PFSK-1 (cell line): ENCODE measurements around the gene SLC38A11.

Source experiments
- FOXP2 ChIP-seq: optimal IDR thresholded peaks from 2 replicates; pipeline ENCODE3; 2011; ENCODE audit warnings: borderline replicate concordance, control low read depth, inconsistent platforms; ENCODE audit not compliant: insufficient read depth; ENCODE audit errors: extremely low read length, extremely low read depth
- POLR2AphosphoS5 ChIP-seq: IDR thresholded peaks from 2 replicates; pipeline ENCODE4 v1.6.1; 2012; ENCODE audit warnings: low read depth, mild to moderate bottlenecking, control low read depth, low read length, moderate library complexity
- REST ChIP-seq, 2 experiments: IDR thresholded peaks; 2 replicates each; pipeline versions ENCODE4 v1.6.1 to v1.8.0; 2011 to 2012; ENCODE audit warnings: low read depth in 2 of 2, low read length in 2 of 2, control low read depth in 1 of 2, inconsistent platforms in 1 of 2, mild to moderate bottlenecking in 1 of 2, moderate library complexity in 1 of 2; ENCODE audit not compliant: insufficient read depth in 1 of 2
- SIN3A ChIP-seq: IDR thresholded peaks from 2 replicates; pipeline ENCODE4 v1.6.1; 2012; ENCODE audit warnings: mild to moderate bottlenecking, low read length, moderate library complexity, borderline replicate concordance; ENCODE audit not compliant: insufficient read depth
- TAF1 ChIP-seq: IDR thresholded peaks from 2 replicates; pipeline ENCODE4 v1.6.1; 2012; ENCODE audit warnings: low read length, control low read depth, borderline replicate concordance; ENCODE audit not compliant: insufficient read depth

SLC38A11 gene

GRCh38 chr2:164847291-164847690 lies 108.0 kb downstream of the SLC38A11 start:
- TF ChIP-seq TAF1 (no peak), REST (IDR thresholded peaks at IDR 0.05; ENCODE audit: insufficient read depth in 1 of 2, low read depth in 2 of 2, low read length in 2 of 2) (no peak), FOXP2 (no peak), POLR2AphosphoS5 (no peak)

- TF ChIP-seq SIN3A (no peak), TAF1 (no peak), POLR2AphosphoS5 (no peak), REST (IDR thresholded peaks at IDR 0.05; ENCODE audit: insufficient read depth in 1 of 2, low read depth in 2 of 2, low read length in 2 of 2) (no peak), FOXP2 (no peak)
Measured at GRCh38 chr2:164846276-164846675, 109.0 kb downstream of the SLC38A11 start.
